ENCODE data around the gene CYP46A1. TPM values are rescaled to one million over a fixed set of nuclear protein-coding genes. Genes with fewer than 3 reads are reported as not detected.
A peak's percentile ranks its signal among the peaks of the same experiment; 100 is the strongest.

CYP46A1 gene
- total RNA-seq, 1 donor from 2014 or later, result 1.9 TPM

- Mint-ChIP-seq H3K27me3 (ENCODE audit: low read depth) (peaks cover 15% of the 10 kb centered on the region), H3K36me3 (no peaks in the 10 kb centered on the region), H3K27ac (no peak overlapping the region), H3K4me1 (peaks cover 2% of the 10 kb centered on the region), H3K4me3 (no peak overlapping the region), H3K9me3 (no peaks in the 10 kb centered on the region)
- TF ChIP-seq CTCF (IDR thresholded peaks at IDR 0.05; ENCODE audit: unreplicated experiment), result no peak
- peak in 1 of 2 experiments; percentile 34 for DNase-seq (ENCODE audit: low spot score in 2 of 2, unreplicated experiment in 2 of 2)
These were observed 41.1 kb downstream of the CYP46A1 start for GRCh38 chr14:99724939-99725773.

- H3K36me3 Mint-ChIP-seq, result no peaks in the 10 kb centered on the region
- H3K27ac Mint-ChIP-seq, result no peak overlapping the region
- H3K9me3 Mint-ChIP-seq, result no peaks in the 10 kb centered on the region
- H3K4me3 Mint-ChIP-seq, result no peak overlapping the region
- DNase-seq (ENCODE audit: low spot score in 2 of 2, unreplicated experiment in 2 of 2), result peak in 1 of 2 experiments; percentile 36
- peaks cover 15% of the 10 kb centered on the region for H3K27me3 Mint-ChIP-seq (ENCODE audit: low read depth)
- TF ChIP-seq CTCF (IDR thresholded peaks at IDR 0.05; ENCODE audit: unreplicated experiment), result no peak
- peaks cover 4% of the 10 kb centered on the region for H3K4me1 Mint-ChIP-seq
These were observed 41.9 kb downstream of the CYP46A1 start for GRCh38 chr14:99725774-99726537.

GRCh38 chr14:99726538-99727095 lies 42.5 kb downstream of the CYP46A1 start:
- Mint-ChIP-seq H3K4me3 (no peak overlapping the region), H3K36me3 (no peaks in the 10 kb centered on the region), H3K27ac (no peak overlapping the region), H3K9me3 (no peaks in the 10 kb centered on the region), H3K27me3 (ENCODE audit: low read depth) (peaks cover 15% of the 10 kb centered on the region), H3K4me1 (peaks cover 4% of the 10 kb centered on the region)
- no peak for TF ChIP-seq CTCF (IDR thresholded peaks at IDR 0.05; ENCODE audit: unreplicated experiment)
- peak in 1 of 2 experiments; percentile 27 for DNase-seq (ENCODE audit: low spot score in 2 of 2, unreplicated experiment in 2 of 2)

- Mint-ChIP-seq H3K9me3 (no peaks in the 10 kb centered on the region), H3K27ac (no peak overlapping the region), H3K4me1 (peaks cover 5% of the 10 kb centered on the region), H3K4me3 (no peak overlapping the region), H3K36me3 (no peaks in the 10 kb centered on the region), H3K27me3 (ENCODE audit: low read depth) (peaks cover 15% of the 10 kb centered on the region)
- DNase-seq (ENCODE audit: low spot score in 2 of 2, unreplicated experiment in 2 of 2), result peak in 1 of 2 experiments; percentile 37
- no peak for TF ChIP-seq CTCF (IDR thresholded peaks at IDR 0.05; ENCODE audit: unreplicated experiment)
These were observed 43.2 kb downstream of the CYP46A1 start for GRCh38 chr14:99727096-99727870.

GRCh38 chr14:99728231-99728920 lies 44.3 kb downstream of the CYP46A1 start:
- Mint-ChIP-seq H3K27me3 (ENCODE audit: low read depth) (peaks cover 13% of the 10 kb centered on the region), H3K27ac (no peak overlapping the region), H3K9me3 (no peaks in the 10 kb centered on the region), H3K36me3 (no peaks in the 10 kb centered on the region), H3K4me3 (no peak overlapping the region), H3K4me1 (peaks cover 6% of the 10 kb centered on the region)
- no peak for DNase-seq (ENCODE audit: low spot score in 2 of 2, unreplicated experiment in 2 of 2)
- TF ChIP-seq CTCF (IDR thresholded peaks at IDR 0.05; ENCODE audit: unreplicated experiment), result no peak
